Calu3 (cell line): ENCODE data around the gene FTO. TPM values are rescaled to one million over a fixed set of nuclear protein-coding genes. Genes with fewer than 3 reads are reported as not detected.

Experiments
- BruUV-seq: library from RNA; stranded (reverse); fragments of 400-500 nt; replicated peaks from 2 replicates; lab custom pipeline; 2021; lab: Mats Ljungman, UMichigan
- CTCF ChIA-PET: fragments of 300-600 bp; sonication (Branson Sonifier 250); formaldehyde crosslinking; loops from one replicate; lab custom pipeline; 2022; ENCODE audit warnings: antibody characterized with exemption; lab: Charles Lee
- DNase-seq: peaks from one replicate; pipeline ENCODE4 v3.0.0; 2022
- H3K27ac Mint-ChIP-seq: one replicate; pipeline ENCODE4 v1.8.0; 2022; ENCODE audit warnings: mixed read lengths; ENCODE audit not compliant: unreplicated experiment
- H3K27me3 Mint-ChIP-seq: one replicate; pipeline ENCODE4 v1.8.0; 2022; ENCODE audit warnings: mixed read lengths; ENCODE audit not compliant: unreplicated experiment
- H3K36me3 Mint-ChIP-seq: one replicate; pipeline ENCODE4 v1.8.0; 2022; ENCODE audit warnings: mild to moderate bottlenecking, moderate library complexity, mixed read lengths; ENCODE audit not compliant: insufficient read depth, unreplicated experiment
- H3K4me1 Mint-ChIP-seq: one replicate; pipeline ENCODE4 v1.8.0; 2022; ENCODE audit warnings: mild to moderate bottlenecking, low read depth, mixed read lengths; ENCODE audit not compliant: unreplicated experiment
- H3K4me3 Mint-ChIP-seq: one replicate; pipeline ENCODE4 v1.8.0; 2022; ENCODE audit warnings: mild to moderate bottlenecking, low read depth, moderate library complexity, mixed read lengths; ENCODE audit not compliant: unreplicated experiment
- H3K9me3 Mint-ChIP-seq: one replicate; pipeline ENCODE4 v1.8.0; 2022; ENCODE audit warnings: low read depth, mixed read lengths; ENCODE audit not compliant: unreplicated experiment
- intact Hi-C: fragments of 100-400 bp; cut with micrococcal nuclease; formaldehyde crosslinking; loops from one replicate; pipeline ENCODE4 v1.10.0; 2022; ENCODE audit not compliant: unreplicated experiment
- total RNA-seq: library from RNA; stranded (reverse); gene quantifications from 2 replicates; pipeline ENCODE4 v1.2.3, GENCODE V29; 2022
- TF ChIP-seq, protein P1 (sequence below): fragments of 200-600 bp; IDR thresholded peaks from one replicate; pipeline ENCODE4 v1.8.0; 2022; ENCODE audit warnings: antibody characterized with exemption; ENCODE audit not compliant: unreplicated experiment

Gene FTO
- total RNA-seq, 1 experiment from 2014 or later, result 68.9 TPM

DNA sequence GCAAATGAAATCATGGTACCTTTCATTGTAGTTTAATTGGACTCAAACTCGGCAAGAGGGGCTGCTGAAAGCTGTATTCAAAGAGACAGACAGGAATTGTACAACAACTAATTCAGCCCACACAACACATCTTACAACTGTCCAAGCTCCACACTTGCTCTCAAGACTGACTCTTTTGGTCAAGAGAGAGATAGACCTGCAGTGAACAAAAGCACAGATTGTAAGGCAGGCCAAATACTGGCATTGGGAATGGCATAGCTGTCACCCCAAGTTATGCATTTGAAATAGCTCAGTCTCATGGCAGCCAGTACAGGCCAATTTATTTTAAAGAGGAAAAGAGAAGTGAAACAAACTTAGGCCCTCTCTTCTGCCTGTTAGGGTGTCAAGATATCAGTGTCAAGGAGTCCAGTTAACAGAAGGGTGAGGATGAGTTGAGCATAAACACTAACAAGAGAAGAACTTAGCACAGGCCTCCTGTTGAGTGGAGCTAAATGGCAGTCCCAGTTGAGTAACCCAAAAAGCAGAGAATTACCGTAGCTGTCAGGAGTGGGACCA lies 366.9 kb downstream of the FTO start:
- peaks cover 9% of the 10 kb centered on the region for H3K4me1 Mint-ChIP-seq
- DNase-seq, result no peak
- H3K9me3 Mint-ChIP-seq, result no peaks in the 10 kb centered on the region
- no peaks in the 10 kb centered on the region for H3K36me3 Mint-ChIP-seq
- H3K4me3 Mint-ChIP-seq, result no peak overlapping the region
- CTCF ChIA-PET, result interaction anchor here (1.2 kb wide), 1 partner anchor 13 kb away, joined by 3 read pairs; no protein-coding TSS in a partner anchor
- intact Hi-C loops, result no loop called here
- no TSS peak for BruUV-seq
- TF ChIP-seq, protein P1, sequence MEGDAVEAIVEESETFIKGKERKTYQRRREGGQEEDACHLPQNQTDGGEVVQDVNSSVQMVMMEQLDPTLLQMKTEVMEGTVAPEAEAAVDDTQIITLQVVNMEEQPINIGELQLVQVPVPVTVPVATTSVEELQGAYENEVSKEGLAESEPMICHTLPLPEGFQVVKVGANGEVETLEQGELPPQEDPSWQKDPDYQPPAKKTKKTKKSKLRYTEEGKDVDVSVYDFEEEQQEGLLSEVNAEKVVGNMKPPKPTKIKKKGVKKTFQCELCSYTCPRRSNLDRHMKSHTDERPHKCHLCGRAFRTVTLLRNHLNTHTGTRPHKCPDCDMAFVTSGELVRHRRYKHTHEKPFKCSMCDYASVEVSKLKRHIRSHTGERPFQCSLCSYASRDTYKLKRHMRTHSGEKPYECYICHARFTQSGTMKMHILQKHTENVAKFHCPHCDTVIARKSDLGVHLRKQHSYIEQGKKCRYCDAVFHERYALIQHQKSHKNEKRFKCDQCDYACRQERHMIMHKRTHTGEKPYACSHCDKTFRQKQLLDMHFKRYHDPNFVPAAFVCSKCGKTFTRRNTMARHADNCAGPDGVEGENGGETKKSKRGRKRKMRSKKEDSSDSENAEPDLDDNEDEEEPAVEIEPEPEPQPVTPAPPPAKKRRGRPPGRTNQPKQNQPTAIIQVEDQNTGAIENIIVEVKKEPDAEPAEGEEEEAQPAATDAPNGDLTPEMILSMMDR, result no peak
- H3K27me3 Mint-ChIP-seq, result no peaks in the 10 kb centered on the region
- H3K27ac Mint-ChIP-seq, result no peak overlapping the region

DNA sequence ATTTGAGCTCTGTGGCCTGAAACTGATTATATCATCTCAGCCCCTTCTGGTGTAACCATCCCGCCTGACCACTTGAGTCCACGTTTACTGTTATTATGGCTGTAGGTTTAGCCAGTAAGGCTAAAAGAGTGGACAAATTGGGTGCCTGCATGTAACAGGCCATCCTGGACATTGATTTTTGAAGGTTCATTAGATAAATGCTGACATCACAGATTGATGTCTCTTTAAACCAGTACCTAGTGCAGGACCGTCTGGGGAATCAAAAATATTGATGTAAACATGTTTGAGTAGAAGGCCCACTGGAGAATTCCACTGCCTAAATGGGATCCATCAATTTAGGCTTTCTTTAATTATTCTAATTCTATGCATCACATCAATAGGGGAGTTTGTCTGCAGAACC lies 367.6 kb downstream of the FTO start:
- no peak for DNase-seq
- peaks cover 4% of the 10 kb centered on the region for H3K4me1 Mint-ChIP-seq
- TF ChIP-seq, protein P1, result no peak

DNA sequence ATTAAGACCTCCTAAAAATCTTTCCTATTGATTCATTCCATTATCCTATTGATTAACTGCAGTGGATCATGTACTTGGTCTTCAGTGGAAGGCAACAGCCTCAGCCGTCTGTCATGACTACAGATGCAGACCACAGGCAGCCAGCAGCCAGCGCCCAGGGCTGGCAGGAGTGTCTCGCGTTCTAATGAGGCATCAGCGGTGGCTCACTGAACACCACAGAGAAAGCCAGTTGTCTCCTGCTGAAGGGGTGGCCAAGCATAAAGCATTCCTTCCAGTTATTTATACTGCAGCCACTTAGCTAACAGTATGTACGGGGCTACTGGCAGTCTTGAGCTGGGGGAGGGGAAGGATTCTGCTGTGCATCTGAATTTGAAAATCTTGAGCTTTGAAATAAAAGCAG lies 368.3 kb downstream of the FTO start:
- intact Hi-C loops, result no loop called here
- CTCF ChIA-PET, result no interaction called here
- no peak for DNase-seq
- no peaks in the 10 kb centered on the region for H3K4me1 Mint-ChIP-seq
- no peak overlapping the region for H3K4me3 Mint-ChIP-seq
- no peaks in the 10 kb centered on the region for H3K27me3 Mint-ChIP-seq
- no peaks in the 10 kb centered on the region for H3K36me3 Mint-ChIP-seq
- no peak overlapping the region for H3K27ac Mint-ChIP-seq
- no peaks in the 10 kb centered on the region for H3K9me3 Mint-ChIP-seq
- no TSS peak for BruUV-seq
- TF ChIP-seq, protein P1, result no peak

More for the DNA sequence above, 367.6 kb downstream of the FTO start:
- H3K27me3 Mint-ChIP-seq, result no peaks in the 10 kb centered on the region
- intact Hi-C loops, result no loop called here
- BruUV-seq, result no TSS peak
- H3K4me3 Mint-ChIP-seq, result no peak overlapping the region
- no peak overlapping the region for H3K27ac Mint-ChIP-seq
- CTCF ChIA-PET, result interaction anchor here (1.2 kb wide), 1 partner anchor 12 kb away, joined by 3 read pairs; no protein-coding TSS in a partner anchor
- no peaks in the 10 kb centered on the region for H3K36me3 Mint-ChIP-seq
- H3K9me3 Mint-ChIP-seq, result no peaks in the 10 kb centered on the region

DNA sequence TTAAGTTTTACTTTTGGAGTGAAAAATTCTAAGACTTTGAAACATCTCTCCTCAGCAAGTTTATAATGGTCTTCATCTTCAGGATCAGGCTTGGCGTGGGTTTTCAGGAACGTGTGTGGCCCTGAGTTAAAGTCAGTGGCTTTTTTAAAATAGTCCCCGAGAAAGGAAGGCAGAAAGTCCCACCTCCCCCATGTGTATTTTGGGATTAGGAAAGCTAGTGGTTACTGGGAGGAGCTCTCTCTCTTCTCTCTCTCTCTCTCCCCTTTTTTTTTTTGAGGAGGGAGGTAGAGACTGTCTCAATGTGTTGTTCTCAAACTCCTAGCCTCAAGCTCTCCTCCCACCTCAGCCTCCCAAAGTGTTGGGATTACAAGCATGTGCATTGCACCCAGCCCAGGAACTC lies 369.4 kb downstream of the FTO start:
- no TSS peak for BruUV-seq
- intact Hi-C loops, result no loop called here
- CTCF ChIA-PET, result no interaction called here
- Mint-ChIP-seq H3K27ac (no peak overlapping the region), H3K9me3 (no peaks in the 10 kb centered on the region), H3K36me3 (no peaks in the 10 kb centered on the region), H3K27me3 (no peaks in the 10 kb centered on the region), H3K4me3 (no peak overlapping the region), H3K4me1 (no peaks in the 10 kb centered on the region)
- DNase-seq, result no peak
- TF ChIP-seq, protein P1, result no peak
